Pancreas (tissue), 10 donors: ENCODE data around the gene SCLY. TPM values are rescaled to one million over a fixed set of nuclear protein-coding genes. Genes with fewer than 3 reads are reported as not detected.

Source experiments
- ATAC-seq, 4 donors: fragments of 200-7000 bp; cut with Tn5 transposase; one replicate each; pipeline versions ENCODE4 v1.8.0 to v1.9.1; 2020; ENCODE audit warnings: mild to moderate bottlenecking in 4 of 4, moderate library complexity in 4 of 4
- DNase-seq, 6 donors: peaks; one replicate each; pipeline ENCODE4 v3.0.0-alpha.2; 2020
- FAIRE-seq: peaks from 2 replicates; lab custom pipeline; 2012; peaks lifted over from hg19 to GRCh38; lab: Jason Lieb, UNC
- H3K27ac ChIP-seq, 4 donors: fragments of 200-600 bp; sonication (generic); 1 replicate in 3 of 4; 2 replicates in 1 of 4; pipeline versions ENCODE4 v1.5.0 to v1.8.0; 2020
- H3K27me3 ChIP-seq, 4 donors: fragments of 200-600 bp; one replicate each; pipeline ENCODE4 v1.8.0; 2021
- H3K36me3 ChIP-seq, 3 donors: fragments of 200-600 bp; sonication (generic) in 1 of 3; one replicate each; pipeline versions ENCODE4 v1.5.0 to v1.8.0; 2020 to 2021
- H3K4me1 ChIP-seq, 3 donors: fragments of 200-600 bp; one replicate each; pipeline ENCODE4 v1.8.0; 2021
- H3K4me3 ChIP-seq, 4 donors: fragments of 200-600 bp; sonication (generic) in 2 of 4; one replicate each; pipeline versions ENCODE4 v1.5.0 to v1.8.0; 2020 to 2021
- H3K9me3 ChIP-seq, 4 donors: fragments of 200-600 bp; one replicate each; pipeline ENCODE4 v1.8.0; 2021
- WGBS, 2 donors: extraction: QIAGEN DNeasy Blood & Tissue Kit; methylation state at CpG; one replicate each; pipeline ENCODE4 v1.1.7; 2013; 5-methylcytosine and 5-hydroxymethylcytosine counted together
- intact Hi-C, 3 donors: fragments of 100-400 bp; cut with DNase I; formaldehyde crosslinking; loops; one replicate each; pipeline versions ENCODE4 v1.11.1 to v1.14.2; 2022
- polyA plus RNA-seq, 2 donors: library from polyadenylated mRNA; stranded (reverse); fragments of 200-250 nt; gene quantifications; one replicate each; pipeline ENCODE4 v1.2.3, GENCODE V29; 2013
- total RNA-seq, 6 donors: library from RNA; stranded (reverse); fragmentation: NEBNext Ultra II Directional in 4 of 6; extraction: Animal tissue kit (Norgen Biotek cat#: 25700) in 4 of 6; gene quantifications; one replicate each; pipeline versions ENCODE4 v1.2.1 to v1.2.4, GENCODE V29; 2021 to 2023
- TF ChIP-seq, protein P1 (sequence below), 4 donors: fragments of 200-600 bp; sonication (generic) in 3 of 4; IDR thresholded peaks; one replicate each; pipeline versions ENCODE4 v1.5.0 to v1.8.0; 2021; ENCODE audit warnings: antibody characterized with exemption in 4 of 4
- donor health status: healthy with polysubstance abuse.
- donor health status: DM: no; HTN: no; CAD: no; lungs with moderate emphysema.
- donor health status: DM: no; HTN: no; CAD: no.
- donor health status: control.
- donor health status: control.
- donor health status: Bipolar disorder and iron deficiency.
- donor health status: DM: yes; HTN: yes; CAD: no.
- donor health status: DM: no; HTN: no; CAD: no.
- donor health status: DM: no; HTN: no; CAD: no.
- donor health status: DM: yes; HTN: yes; CAD: no.

The SCLY gene
- total and polyA plus RNA-seq, 8 donors, result 13.8 to 33.5 (median 22.3) TPM

DNA sequence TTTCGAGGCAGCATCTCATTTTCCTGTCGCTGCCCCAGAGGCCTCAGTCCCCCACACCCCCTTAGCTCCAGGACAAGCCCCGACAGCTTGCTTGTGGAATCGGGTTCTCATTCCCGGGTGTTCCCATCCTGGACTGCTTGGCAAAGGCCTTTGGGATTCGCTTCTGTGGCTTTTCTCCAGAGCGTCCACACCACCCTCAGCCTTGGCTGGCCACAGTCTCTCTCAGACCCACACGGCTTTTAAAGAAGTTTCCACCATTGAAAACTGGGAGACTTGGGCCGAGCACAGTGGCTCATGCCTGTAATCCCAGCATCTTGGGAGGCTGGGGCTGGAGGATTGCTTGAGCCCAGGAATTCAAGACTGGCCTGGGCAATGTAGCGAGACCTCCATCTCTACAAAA lies 42.1 kb downstream of the SCLY start:
- peak in 1 of 6 donors; percentile 5 for DNase-seq
- WGBS, 2 donors, result 88 to 92% methylated on average over 10 of the region's 10 CpGs
- Histone ChIP-seq H3K4me3 (no peak overlapping the region), H3K36me3 (no peaks in the 10 kb centered on the region), H3K9me3 (no peaks in the 10 kb centered on the region), H3K4me1 (no peaks in the 10 kb centered on the region), H3K27ac (no peak overlapping the region), H3K27me3 (no peaks in the 10 kb centered on the region)
- ATAC-seq, result no peak
- FAIRE-seq, result no peak
- intact Hi-C loops, result no loop called here
- TF ChIP-seq, protein P1, sequence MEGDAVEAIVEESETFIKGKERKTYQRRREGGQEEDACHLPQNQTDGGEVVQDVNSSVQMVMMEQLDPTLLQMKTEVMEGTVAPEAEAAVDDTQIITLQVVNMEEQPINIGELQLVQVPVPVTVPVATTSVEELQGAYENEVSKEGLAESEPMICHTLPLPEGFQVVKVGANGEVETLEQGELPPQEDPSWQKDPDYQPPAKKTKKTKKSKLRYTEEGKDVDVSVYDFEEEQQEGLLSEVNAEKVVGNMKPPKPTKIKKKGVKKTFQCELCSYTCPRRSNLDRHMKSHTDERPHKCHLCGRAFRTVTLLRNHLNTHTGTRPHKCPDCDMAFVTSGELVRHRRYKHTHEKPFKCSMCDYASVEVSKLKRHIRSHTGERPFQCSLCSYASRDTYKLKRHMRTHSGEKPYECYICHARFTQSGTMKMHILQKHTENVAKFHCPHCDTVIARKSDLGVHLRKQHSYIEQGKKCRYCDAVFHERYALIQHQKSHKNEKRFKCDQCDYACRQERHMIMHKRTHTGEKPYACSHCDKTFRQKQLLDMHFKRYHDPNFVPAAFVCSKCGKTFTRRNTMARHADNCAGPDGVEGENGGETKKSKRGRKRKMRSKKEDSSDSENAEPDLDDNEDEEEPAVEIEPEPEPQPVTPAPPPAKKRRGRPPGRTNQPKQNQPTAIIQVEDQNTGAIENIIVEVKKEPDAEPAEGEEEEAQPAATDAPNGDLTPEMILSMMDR (IDR thresholded peaks at IDR 0.05), result no peak

DNA sequence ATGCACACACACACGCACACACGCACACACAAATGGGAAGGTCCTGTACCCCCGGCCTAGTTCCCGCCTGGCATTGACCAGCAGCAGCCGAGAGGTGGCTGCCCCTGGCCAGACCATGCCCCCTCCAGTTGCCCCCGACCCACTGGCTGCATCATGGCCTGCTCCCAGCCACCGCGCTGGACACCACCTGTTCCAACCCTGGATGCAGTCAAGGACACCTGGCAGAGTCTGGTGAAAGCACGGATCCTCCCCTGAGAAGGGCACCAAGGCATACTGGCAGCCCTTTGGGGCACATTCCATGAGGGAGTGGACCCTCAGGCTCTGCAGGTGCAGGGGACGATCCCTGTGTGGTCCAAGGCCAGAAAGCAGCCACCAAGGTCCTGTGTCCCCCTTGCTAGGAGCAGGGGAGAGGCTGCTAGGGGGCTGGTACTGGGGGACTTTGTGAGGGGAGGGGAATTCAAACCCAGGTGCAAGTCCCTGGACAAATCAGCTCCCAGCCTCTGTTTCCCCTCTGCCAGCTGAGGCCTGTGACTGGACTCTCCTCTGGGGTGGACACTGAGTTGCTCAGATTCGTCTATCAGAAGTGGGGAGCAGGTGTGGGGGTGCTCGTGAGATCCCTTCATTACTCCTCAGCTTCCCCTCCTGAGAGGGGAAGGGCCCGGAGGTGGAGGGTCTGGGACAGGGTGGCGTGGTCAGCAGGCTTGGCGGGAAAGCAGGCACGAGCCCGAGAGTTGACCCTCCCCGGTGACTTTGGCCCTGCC lies 42.8 kb downstream of the SCLY start:
- no peak for ATAC-seq
- TF ChIP-seq, protein P1 (IDR thresholded peaks at IDR 0.05), result no peak
- H3K4me3 ChIP-seq, result no peak overlapping the region
- H3K9me3 ChIP-seq, result no peaks in the 10 kb centered on the region
- no peaks in the 10 kb centered on the region for H3K4me1 ChIP-seq
- intact Hi-C loops, result no loop called here
- DNase-seq, result peak in 4 of 6 donors; percentile 1 to 63 (median 8)
- H3K27ac ChIP-seq, result no peak overlapping the region
- no peak for FAIRE-seq
- no peaks in the 10 kb centered on the region for H3K36me3 ChIP-seq
- no peaks in the 10 kb centered on the region for H3K27me3 ChIP-seq
- 84 to 90% methylated on average over 18 of the region's 18 CpGs for WGBS, 2 donors

DNA sequence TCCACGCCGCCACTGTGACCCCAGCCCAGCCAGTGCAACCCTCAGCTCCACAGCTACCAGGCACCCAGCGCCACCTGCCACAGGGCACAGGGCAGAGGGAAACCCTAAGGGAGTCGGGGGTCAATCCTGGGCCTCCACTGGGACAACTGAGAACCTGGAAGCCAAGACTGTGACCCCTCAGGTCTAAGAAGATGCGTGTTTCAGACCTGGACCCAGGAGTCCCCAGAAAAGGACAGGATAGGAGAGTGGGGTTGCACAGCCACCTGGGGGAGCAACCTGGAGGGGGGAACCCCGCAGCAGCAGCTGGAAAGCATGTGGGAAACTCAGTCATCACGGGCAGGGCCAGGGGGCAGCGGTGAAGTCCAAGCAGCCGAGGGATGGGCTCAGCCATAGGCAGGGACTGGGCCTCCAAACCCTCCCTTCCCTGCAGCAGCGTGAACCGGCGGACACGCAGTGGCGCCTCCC lies 43.5 kb downstream of the SCLY start:
- intact Hi-C loops, result no loop called here
- WGBS, 2 donors, result 90 to 95% methylated on average over 14 of the region's 14 CpGs
- DNase-seq, result peak in 3 of 6 donors; percentile 1 to 45 (median 12)

DNA sequence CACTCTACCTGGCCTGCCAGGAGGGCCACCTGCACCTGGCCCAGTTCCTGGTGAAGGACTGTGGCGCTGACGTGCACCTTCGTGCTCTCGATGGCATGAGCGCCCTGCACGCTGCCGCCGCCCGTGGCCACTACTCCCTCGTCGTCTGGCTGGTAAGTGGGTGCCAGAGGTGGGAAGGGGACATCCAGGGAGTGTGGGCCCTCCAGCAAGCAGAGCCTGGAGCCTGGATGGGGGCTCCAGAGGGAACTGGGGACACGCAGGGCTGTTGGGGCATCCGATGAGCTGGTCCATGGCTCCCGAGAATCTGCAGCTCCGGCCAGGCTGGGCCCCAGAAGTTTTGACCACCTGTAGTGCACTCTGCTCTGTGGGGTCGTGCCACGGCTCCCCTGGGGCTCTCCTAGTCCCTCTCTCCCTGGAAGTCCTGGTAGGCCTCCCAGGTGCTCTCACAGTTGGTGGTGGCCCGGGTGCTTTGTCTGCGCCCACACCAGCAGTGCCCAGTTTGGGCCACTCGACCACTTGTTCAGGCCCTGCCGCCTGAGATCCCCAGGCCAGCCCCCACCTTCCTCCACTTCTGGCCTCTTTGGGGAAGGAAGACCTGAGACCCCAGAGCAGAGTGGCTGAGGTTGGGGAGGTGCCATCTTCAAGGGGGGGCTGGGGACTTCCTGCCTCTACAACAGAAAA lies 44.0 kb downstream of the SCLY start:
- ATAC-seq (no peak), FAIRE-seq (no peak), DNase-seq (peak in 4 of 6 donors; percentile 1 to 68 (median 32))
- no peak overlapping the region for H3K27ac ChIP-seq
- no peaks in the 10 kb centered on the region for H3K9me3 ChIP-seq
- intact Hi-C loops, result no loop called here
- 93 to 95% methylated on average over 21 of the region's 21 CpGs for WGBS, 2 donors
- H3K4me3 ChIP-seq, result no peak overlapping the region
- no peaks in the 10 kb centered on the region for H3K4me1 ChIP-seq
- H3K27me3 ChIP-seq, result no peaks in the 10 kb centered on the region
- H3K36me3 ChIP-seq, result no peaks in the 10 kb centered on the region
- TF ChIP-seq, protein P1 (IDR thresholded peaks at IDR 0.05), result no peak

More for the DNA sequence above, 43.5 kb downstream of the SCLY start:
- FAIRE-seq, result no peak
- TF ChIP-seq, protein P1 (IDR thresholded peaks at IDR 0.05), result no peak
- Histone ChIP-seq H3K27ac (no peak overlapping the region), H3K9me3 (no peaks in the 10 kb centered on the region), H3K4me1 (no peaks in the 10 kb centered on the region), H3K27me3 (no peaks in the 10 kb centered on the region), H3K36me3 (no peaks in the 10 kb centered on the region), H3K4me3 (no peak overlapping the region)
- no peak for ATAC-seq
